GM18873 (cell line): Measurements from ENCODE around the gene CHD9.
"Not testable (repeated sequence)": the region's sequence is repeated elsewhere in the genome, so short reads cannot be mapped to it uniquely, and the experiment has no call there.

ENCODE experiments used
- ATAC-seq: cut with Tn5 transposase; IDR thresholded peaks from one replicate; pipeline ENCODE4 v1.9.1; 2021; ENCODE audit warnings: mild to moderate bottlenecking, moderate library complexity, moderate number of reproducible peaks; ENCODE audit not compliant: unreplicated experiment, low FRiP score

CHD9 gene

GRCh38 chr16:53258809-53259208 lies 204.0 kb downstream of the CHD9 start:
- no peak for ATAC-seq

GRCh38 chr16:53261276-53261675 lies 206.5 kb downstream of the CHD9 start:
- ATAC-seq = no peak

GRCh38 chr16:53262645-53263044 lies 207.9 kb downstream of the CHD9 start:
- no peak for ATAC-seq

DNA sequence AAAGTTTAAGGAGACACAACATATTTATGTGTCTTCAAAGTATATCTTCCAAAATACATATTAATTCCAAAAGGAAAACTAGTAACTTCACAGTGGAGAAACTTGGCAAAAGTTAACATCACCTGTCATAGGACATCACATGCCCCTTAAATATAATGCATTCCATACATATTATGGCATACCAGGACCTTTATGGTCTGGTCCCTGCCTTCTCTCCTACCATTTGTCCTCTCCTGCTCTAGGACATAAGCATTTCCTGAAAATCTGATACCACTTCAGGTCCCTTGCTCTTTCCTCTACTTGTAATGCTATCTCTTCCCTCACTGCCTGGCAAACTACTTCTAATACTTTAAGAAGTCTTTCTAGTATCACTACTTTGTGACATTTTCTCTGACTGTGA lies 211.4 kb downstream of the CHD9 start:
- no peak for ATAC-seq

DNA sequence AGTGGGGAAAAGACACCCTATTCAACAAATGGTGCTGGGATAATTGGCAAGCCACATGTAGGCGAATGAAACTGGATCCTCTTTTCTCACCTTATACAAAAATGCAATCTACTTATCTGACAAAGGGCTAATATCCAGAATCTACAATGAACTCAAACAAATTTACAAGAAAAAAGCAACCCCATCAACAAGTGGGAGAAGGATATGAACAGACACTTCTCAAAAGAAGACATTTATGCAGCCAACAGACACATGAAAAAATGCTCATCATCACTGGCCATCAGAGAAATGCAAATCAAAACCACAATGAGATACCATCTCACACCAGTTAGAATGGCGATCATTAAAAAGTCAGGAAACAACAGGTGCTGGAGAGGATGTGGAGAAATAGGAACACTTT lies 223.7 kb downstream of the CHD9 start:
- ATAC-seq = not testable (repeated sequence)

GRCh38 chr16:53281280-53281679 lies 226.5 kb downstream of the CHD9 start:
- ATAC-seq = no peak

DNA sequence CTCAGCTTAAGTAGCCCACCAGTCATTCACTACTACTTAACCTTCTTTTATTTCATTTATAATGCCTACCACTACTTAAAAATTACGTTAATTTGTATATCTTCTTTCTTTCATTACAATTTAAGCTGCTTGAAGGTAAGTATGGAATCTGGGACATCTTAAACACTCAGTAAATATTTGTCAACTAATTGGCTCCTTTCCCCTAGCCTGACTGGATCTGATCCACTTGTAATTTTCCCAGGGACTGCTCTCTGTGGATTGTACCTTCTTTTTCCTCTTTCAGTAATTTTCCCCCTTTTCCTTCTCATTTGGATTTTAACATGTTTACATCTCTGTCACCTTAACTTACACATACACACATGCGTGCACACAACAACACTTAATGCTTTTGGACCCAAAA lies 227.1 kb downstream of the CHD9 start:
- no peak for ATAC-seq

DNA sequence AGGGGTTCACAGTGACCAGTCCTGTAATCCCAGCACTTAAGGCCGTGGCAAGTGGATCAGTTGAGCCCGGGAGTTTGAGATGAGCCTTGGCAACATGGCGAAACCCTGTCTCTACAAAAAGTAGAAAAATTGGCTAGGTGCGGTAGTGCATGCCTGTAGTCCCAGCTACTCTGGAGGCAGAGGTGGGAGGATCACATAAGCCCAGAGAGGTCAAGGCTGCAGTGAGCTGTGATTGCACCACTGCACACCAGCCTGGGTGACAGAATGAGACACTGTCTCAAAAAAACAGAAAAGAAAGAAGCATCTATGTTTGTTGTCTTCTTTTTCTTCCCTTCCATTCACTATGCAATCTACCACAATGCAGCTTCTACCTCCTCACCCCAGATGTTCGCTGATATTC lies 227.5 kb downstream of the CHD9 start:
- ATAC-seq = no peak

- no peak for ATAC-seq
Measured at GRCh38 chr16:53282975-53283946, 228.5 kb downstream of the CHD9 start.

DNA sequence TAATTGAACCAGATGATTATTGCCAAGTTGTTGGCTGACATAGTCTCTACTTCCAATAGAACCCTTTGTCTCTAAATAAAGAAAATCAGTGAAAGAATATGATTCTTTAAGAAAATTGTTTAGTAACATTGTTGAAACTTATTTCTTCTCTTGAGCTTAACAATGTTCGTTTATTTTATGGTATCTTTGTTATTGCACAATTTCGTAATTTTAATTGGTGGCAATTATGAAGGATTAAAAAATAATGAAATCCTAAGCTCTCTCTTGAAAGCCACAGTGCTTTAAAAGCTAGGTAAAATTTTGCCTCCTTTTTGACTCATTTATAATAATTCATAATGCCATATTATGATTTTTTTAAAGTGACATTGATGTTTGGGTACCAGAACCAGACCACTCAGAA lies 230.4 kb downstream of the CHD9 start:
- ATAC-seq = no peak

DNA sequence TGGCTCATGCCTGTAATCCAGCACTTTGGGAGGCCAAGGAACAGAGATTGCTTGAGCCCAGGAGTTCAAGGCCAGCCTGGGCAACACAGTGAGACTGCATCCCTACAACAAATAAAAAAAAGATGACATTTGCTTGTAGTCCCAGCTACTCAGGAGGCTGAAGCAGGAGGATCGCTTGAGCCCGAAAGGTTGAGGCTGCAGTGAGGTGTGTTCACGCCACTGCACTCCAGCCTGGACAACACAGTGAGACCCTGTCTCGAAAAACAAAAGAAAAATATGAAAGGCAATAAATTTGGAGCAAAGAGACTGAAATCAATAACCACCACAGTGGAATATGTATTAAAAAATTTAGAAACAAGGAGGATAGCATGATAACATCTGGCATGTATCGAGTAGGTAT lies 235.7 kb downstream of the CHD9 start:
- ATAC-seq = no peak

- no peak for ATAC-seq
Measured at GRCh38 chr16:53291757-53292392, 237.1 kb downstream of the CHD9 start.

DNA sequence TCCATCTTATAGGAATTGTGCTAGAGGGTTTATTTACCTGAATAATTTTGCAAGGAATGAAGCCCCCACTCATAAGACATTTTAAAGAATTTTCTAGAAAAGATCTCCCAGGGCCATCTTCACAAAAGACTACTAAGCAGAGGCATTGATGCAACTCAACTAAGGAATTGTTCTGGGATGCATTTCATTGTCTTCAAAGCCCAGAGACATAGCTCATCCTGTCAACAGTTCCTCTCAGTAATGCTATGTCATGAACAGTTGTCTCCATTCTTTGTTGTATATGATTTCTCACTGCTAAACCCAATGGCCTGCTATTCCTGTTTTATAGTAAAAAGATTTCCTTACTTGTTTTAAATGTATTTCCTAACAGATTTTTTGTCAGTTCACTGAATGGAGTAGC lies 242.7 kb downstream of the CHD9 start:
- ATAC-seq = no peak

- no peak for ATAC-seq
Measured at GRCh38 chr16:53304334-53304733, 249.5 kb downstream of the CHD9 start.

DNA sequence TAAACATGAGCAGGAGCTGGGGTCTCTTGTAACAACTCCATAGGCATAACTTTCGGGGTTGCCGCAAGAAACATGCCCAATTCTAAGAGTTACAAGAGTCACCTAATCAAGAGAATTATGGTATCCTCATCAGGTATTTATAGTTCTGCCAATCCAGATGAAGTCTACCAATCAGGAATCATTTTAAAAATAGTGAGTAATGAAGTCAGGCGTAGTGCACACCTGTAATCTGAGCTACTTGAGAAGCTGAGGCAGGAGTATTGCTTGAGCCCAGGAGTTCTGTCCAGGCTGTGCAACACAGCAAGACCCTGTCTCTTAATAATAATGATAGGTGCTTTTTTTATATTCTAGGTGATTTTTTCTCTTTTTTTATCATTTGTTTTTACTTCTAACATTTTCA lies 251.0 kb downstream of the CHD9 start:
- ATAC-seq = no peak

DNA sequence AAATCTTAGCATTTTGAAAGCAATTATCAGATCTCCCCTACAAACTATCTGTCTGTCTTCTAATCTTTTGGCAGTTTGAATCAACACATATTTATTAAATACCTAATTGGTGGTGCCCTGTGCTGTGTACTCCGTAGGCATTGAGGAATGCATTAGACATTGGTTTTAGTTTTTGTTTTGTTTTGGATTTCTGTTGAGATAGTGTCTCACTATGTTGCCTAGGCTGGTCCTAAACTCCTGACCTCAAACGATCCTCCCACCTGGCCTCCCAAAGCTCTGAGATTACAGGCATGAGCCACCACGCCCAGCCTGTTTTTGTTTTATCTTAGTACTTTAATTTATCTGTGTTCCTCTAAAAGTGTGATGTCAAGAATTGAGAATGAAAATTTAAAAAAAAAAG lies 254.7 kb downstream of the CHD9 start:
- ATAC-seq = no peak

GRCh38 chr16:53320992-53321391 lies 266.2 kb downstream of the CHD9 start:
- no peak for ATAC-seq

GRCh38 chr16:53323924-53324323 lies 269.1 kb downstream of the CHD9 start:
- ATAC-seq = no peak

DNA sequence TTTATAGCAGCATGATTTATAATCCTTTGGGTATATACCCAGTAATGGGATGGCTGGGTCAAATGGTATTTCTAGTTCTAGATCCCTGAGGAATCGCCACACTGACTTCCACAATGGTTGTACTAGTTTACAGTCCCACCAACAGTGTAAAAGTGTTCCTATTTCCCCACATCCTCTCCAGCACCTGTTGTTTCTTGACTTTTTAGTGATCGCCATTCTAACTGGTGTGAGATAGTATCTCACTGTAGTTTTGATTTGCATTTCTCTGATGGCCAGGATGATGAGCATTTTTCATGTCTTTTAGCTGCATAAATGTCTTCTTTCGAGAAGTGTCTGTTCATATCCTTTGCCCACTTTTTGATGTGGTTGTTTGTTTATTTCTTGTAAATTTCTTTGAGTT lies 276.2 kb downstream of the CHD9 start:
- not testable (repeated sequence) for ATAC-seq

DNA sequence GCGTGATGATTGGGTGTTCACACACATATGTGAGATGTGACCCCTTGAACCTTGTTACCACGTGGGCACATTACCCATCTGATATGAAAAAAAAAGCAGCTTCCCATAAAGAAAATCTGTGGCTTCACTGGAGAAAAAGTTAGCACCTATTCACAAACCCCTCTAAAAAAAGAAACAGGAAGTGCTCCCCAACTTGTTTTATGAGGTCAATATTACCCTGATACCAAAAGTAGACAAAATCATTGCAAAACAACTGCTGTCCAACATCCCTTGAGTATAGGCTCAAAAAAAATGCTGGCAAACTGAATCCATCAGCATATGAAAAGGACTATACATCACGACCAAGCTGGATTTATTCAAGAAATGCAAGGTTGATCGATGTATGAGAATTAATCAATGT lies 279.8 kb downstream of the CHD9 start:
- no peak for ATAC-seq

- no peak for ATAC-seq
Measured at GRCh38 chr16:53337294-53337693, 282.5 kb downstream of the CHD9 start.

- ATAC-seq = no peak
Measured at GRCh38 chr16:53341792-53342191, 287.0 kb downstream of the CHD9 start.
